ENCODE data around the gene LRRN3. TPM values are rescaled to one million over a fixed set of nuclear protein-coding genes. Genes with fewer than 3 reads are reported as not detected.

LRRN3 gene
- polyA plus RNA-seq, 1 of the 3 experiments (the other 2 are of a cell fraction), result 2.1 TPM

- TF ChIP-seq REST (IDR thresholded peaks at IDR 0.05; ENCODE audit: low read depth, low read length) (no peak), USF2 (IDR thresholded peaks at IDR 0.05; ENCODE audit: borderline replicate concordance, low read depth, low read length) (no peak), JUND (IDR thresholded peaks at IDR 0.05) (peak; percentile 78), TCF12 (IDR thresholded peaks at IDR 0.05) (peak; percentile 65), NFIC (IDR thresholded peaks at IDR 0.05; ENCODE audit: borderline replicate concordance) (peak; percentile 74), MAX (IDR thresholded peaks at IDR 0.05; ENCODE audit: low read depth) (no peak), EP300 (IDR thresholded peaks at IDR 0.05; ENCODE audit: borderline replicate concordance in 1 of 2, low read depth in 1 of 2, low read length in 1 of 2) (peak in 1 of 2 experiments; percentile 72; a peak in 1 of 4 replicates), GABPA (IDR thresholded peaks at IDR 0.05; ENCODE audit: low read depth) (no peak)
Observed at GRCh38 chr7:111076205-111076604, 14.7 kb upstream of the LRRN3 start (continued).

GRCh38 chr7:111077001-111077400 is 13.9 kb upstream of the LRRN3 start:
- 91% methylated on average over 2 of the region's 2 CpGs for WGBS (ENCODE audit: low lambda C conversion rate)
- H3K4me2 ChIP-seq, result no peak overlapping the region

More at GRCh38 chr7:111077001-111077400, 13.9 kb upstream of the LRRN3 start:
- no peaks in the 10 kb centered on the region for H3K9me3 ChIP-seq
- H3F3A ChIP-seq (replicated peaks; ENCODE audit: insufficient read depth), result peaks cover 6% of the 10 kb centered on the region
- no peaks in the 10 kb centered on the region for H3K36me3 ChIP-seq (replicated peaks in 1 of 2; ENCODE audit: control insufficient read depth in 1 of 2, insufficient read depth in 2 of 2, low read length in 1 of 2)
- TF ChIP-seq RXRA (IDR thresholded peaks at IDR 0.05; ENCODE audit: borderline replicate concordance, low read depth) (no peak), TAF1 (IDR thresholded peaks at IDR 0.05; ENCODE audit: borderline replicate concordance, low read depth, low read length) (no peak), RCOR1 (IDR thresholded peaks at IDR 0.05; ENCODE audit: low read length) (no peak), ZBTB33 (IDR thresholded peaks at IDR 0.05; ENCODE audit: borderline replicate concordance, low read depth) (no peak), IRF3 (IDR thresholded peaks at IDR 0.05; ENCODE audit: low read depth, low read length) (no peak), TCF12 (IDR thresholded peaks at IDR 0.05) (no peak), POLR2AphosphoS5 (IDR thresholded peaks at IDR 0.05; ENCODE audit: low read depth, low read length) (no peak), USF1 (IDR thresholded peaks at IDR 0.05; ENCODE audit: borderline replicate concordance, low read depth) (no peak)
- no peak overlapping the region for H3K4me3 ChIP-seq (ENCODE audit: low read depth in 2 of 2, low read length in 1 of 2)
- ChIA-PET CTCF (interaction anchor here (0.6 kb wide), 1 partner anchor 402 kb away, joined by 3 read pairs; no protein-coding TSS in a partner anchor), POLR2A (no interaction called here)
- no peak overlapping the region for H2AFZ ChIP-seq (ENCODE audit: low read depth)
- H3K4me1 ChIP-seq (ENCODE audit: control insufficient read depth in 1 of 2, insufficient read depth in 2 of 2, low read depth in 1 of 2, low read length in 1 of 2), result no peaks in the 10 kb centered on the region; a peak in 2 of 4 replicates
- H3K27ac ChIP-seq (ENCODE audit: low read depth in 2 of 2, low read length in 1 of 2), result no peak overlapping the region
- H3K79me2 ChIP-seq (ENCODE audit: insufficient read depth), result no peaks in the 10 kb centered on the region
- no peak overlapping the region for H3K9ac ChIP-seq
- DNase-seq, result no peak
- no peaks in the 10 kb centered on the region for H3K9me2 ChIP-seq
- H4K20me1 ChIP-seq (ENCODE audit: insufficient read depth), result no peaks in the 10 kb centered on the region
- H3K27me3 ChIP-seq (ENCODE audit: insufficient read depth), result no peaks in the 10 kb centered on the region

All from SK-N-SH (cell line).